ENCODE results near the gene PYDC1.

- TF ChIP-seq CTCF (IDR thresholded peaks at IDR 0.05) (no peak), POLR2A (IDR thresholded peaks at IDR 0.05) (no peak)
These were observed 15.9 kb downstream of the PYDC1 start for GRCh38 chr16:31200821-31201568.
